ENCODE data around the gene KIF20B. TPM values are rescaled to one million over a fixed set of nuclear protein-coding genes. Genes with fewer than 3 reads are reported as not detected.
"Not testable (repeated sequence)": the region's sequence is repeated elsewhere in the genome, so short reads cannot be mapped to it uniquely, and the experiment has no call there.

KIF20B gene
- polyA plus RNA-seq, 3 donors = 16.5 to 19.8 (median 18.1) TPM

DNA sequence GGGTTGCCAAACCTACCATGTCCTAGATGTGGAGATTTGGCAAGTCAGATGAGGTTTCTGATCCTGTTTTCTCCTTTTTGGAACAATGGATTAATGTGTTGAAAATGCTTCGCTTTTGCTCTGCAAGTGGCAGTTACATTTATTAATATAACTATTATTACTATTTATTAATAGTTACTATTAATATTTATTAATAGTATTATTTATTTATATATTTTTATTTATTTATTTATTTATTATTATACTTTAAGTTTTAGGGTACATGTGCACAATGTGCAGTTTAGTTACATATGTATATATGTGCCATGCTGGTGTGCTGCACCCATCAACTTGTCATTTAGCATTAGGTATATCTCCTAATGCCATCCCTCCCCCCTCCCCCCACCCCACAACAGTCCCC, 62.3 kb downstream of the KIF20B start:
- DNase-seq (ENCODE audit: low read depth in 3 of 3, low spot score in 2 of 3) = not testable (repeated sequence)

DNA sequence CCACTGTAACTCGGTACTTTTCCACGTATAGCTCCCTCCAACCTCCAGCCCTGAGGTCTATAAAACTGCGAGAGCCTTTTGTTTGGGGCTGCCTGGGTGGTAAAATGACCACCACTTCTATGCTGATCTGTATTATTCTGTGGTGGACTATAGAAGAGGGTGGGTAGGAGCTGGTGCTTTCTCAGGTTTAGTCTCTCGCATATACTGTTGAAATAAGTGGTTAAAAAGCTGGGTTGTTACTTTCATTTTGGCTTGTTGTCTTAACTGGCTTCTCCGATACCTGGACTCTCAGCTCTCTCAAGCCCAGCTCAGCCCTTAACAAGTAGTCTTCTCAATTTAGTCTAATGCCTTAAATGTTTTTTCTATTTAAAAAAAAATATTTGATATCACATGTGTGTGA, 70.3 kb downstream of the KIF20B start:
- no peak for DNase-seq (ENCODE audit: low read depth in 3 of 3, low spot score in 2 of 3)

DNA sequence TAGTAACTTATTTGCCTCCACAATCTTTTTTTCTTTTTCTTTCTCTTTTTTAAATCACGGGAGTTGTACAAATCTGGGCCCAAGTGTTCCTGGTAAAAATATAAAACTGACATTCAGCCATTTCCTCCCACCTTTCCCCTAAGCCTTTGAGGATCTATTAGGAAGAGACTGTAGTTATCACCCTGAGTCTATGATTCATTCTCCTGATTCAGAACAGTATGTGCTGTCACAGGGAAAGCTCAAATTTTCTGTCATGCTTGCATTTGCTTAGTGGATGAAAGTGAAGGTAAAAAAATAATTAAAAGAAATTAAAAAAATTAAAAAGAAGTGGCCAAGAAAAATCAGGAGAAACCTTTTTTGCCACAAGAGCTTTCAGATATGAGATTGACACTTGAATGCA, 71.7 kb downstream of the KIF20B start:
- no peak for DNase-seq (ENCODE audit: low read depth in 3 of 3, low spot score in 2 of 3)

DNA sequence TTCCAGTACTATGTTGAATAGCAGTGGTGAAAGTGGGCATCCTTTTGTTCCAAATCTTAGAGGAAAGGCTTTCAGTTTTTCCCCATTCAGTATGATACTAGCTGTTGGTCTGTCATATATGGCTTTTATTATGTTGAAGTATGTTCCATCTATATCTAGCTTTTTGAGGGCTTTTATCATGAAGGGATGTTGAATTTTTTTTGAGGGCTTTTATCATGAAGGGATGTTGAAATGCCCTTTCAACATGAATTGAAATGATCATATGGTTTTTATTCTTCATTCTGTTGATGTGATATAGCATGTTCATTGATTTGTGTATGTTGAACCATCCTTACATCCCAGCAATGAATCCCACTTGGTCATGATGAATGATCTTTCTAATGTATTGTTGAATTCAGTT, 75.3 kb downstream of the KIF20B start:
- no peak for DNase-seq (ENCODE audit: low read depth in 3 of 3, low spot score in 2 of 3)

DNA sequence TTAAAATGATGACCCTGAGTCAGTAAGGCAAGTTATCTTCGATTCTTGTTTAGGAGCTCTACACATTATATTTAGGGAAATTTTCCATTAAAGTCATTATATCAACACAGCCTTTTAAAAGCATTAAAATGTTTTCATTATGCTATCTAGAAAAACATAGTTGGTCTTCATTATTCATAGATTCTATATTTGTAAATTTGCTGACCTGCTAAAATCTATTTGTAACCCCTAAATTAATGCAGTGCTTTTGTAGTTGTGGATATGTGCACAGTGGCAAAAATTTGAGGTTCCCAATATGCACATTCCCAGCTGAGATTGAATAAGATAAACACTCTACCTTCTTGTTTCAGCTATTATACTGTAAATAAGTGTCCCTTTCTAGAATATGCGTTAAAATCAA, 81.1 kb downstream of the KIF20B start:
- DNase-seq (ENCODE audit: low read depth in 3 of 3, low spot score in 2 of 3) = no peak

DNA sequence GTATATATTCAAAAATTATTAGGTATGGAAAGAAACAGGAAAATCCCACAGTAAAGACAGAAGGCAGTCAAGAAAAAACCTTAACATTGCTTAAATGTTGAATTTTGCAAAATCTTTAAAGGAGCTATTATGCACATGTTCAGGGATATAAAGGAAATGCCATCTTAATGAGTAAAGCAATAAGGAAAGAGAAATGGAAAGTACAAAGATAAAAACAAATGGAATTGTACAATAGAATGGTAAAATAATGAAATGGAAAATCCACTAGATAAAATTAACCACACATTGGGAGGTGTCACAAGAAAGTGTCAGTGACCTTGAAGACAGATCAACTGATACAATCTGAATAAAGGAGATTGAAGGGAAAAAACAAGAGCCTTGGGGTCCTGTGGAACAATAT, 82.0 kb downstream of the KIF20B start:
- no peak for DNase-seq (ENCODE audit: low read depth in 3 of 3, low spot score in 2 of 3)

DNA sequence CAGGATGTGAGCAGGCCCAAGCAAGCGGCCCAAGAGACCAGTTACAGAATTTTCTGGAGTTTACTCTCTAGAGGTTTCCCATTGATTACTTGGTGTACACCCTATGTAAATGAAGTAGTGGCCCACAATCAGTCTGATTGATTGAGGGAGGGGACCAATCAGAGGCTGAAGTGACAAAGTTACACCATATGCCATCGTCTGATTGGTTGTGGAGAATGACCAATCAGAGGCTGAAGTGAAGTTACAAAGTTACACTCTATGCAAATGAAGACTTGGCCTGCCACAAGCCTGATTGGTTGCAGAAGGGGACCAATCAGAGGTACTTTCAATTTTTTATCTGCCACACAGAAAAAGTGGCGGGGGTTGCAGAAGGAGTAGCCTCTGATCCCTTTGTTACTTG, 83.7 kb downstream of the KIF20B start:
- DNase-seq (ENCODE audit: low read depth in 3 of 3, low spot score in 2 of 3) = no peak

DNA sequence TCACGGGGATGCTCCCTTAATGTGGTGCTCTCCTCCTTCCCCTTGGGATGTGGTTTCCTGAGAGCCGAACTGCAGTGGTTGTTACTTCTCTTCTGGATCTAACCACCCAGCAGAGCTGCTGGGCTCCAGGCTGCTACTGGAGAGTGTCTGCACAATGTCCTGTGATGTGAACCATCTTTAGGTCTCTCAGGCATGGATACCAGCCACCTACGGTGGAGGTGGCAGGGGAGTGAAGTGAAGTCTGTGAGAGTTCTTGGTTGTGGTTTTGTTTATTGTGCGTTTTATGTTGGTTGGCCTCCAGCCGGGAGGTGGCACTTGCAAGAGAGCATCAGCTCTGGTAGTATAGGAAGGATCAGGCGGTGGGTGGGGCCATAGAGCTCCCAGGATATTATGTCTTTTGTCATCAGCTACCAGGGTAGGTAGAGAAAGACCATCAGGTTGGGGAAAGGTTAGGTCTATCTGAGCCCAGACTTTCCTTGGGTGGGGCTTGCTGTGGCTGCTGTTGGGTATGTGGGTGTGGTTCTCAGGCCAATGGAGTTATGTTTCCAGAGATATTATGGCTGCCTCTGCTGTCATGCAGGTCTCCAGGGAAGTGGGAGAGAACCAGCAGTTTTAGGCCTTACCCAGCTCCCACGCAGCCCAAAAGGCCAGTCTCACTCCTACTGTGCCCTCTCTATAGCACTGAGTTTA, 87.9 kb downstream of the KIF20B start:
- DNase-seq (ENCODE audit: low read depth in 3 of 3, low spot score in 2 of 3) = no peak

DNA sequence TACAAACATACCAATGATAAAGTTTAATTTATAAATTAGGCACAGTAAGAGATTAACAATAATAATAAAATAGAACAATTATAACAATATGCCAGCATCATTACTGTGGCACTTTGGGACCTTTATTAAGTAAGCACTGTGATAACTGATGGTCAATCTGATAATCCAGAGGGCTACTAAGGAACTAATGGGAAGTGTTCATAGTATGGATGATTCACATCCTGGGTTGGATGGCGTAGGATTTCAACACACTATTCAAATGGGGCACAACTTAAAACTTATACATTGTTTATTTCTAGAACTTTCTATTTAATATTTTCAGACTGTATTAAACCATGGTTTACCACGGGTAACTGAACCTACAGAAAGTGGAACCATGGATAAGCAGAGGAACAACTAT, 90.8 kb downstream of the KIF20B start:
- DNase-seq (ENCODE audit: low read depth in 3 of 3, low spot score in 2 of 3) = no peak

DNA sequence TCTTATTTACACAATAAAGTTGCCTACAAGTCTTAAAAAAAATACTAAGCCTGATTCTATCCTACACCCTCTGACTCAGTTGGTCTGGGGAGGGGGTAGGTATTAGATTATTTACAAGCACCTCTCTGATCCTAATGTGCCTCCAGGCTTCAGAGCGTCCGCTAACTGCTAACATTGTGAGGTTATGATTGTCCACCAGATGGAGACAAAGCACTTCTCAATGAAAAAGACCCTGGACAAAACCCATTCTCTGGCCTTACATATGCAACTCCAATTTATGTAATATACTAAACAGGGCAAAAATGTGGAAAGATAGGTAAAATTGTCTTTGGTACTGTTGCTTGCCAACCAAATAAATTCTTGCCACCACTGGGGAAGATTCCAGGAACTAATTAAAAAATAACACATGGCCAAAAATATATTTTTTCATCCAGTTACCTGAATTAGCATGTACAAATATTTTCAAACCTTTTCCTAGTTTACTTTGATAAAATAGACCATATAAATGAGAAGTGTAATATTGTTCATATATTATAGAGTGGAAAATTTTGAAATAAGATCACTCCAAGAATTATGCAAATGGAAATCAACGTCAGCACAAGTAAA, 92.4 kb downstream of the KIF20B start:
- peak; percentile 61 to 62 (median 62) for DNase-seq (ENCODE audit: low read depth in 3 of 3, low spot score in 2 of 3)

DNA sequence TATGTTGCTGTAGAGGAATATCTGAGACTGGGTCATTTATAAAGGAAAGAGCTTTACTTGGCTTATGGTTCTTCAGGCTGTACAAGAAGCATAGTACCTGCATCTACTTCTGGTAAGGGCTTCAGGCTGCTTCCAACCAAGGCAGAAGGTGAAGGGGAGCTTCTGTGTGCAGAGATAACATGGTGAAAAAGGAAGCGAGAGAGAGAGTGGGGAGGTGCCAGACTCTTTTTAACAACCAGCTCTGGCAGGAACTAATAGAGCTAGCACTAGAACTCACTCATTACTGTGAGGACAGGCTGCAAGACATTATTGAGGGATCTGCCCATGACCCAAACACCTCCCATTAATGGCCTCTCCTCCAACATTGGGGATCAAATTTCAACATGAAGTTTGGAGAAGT, 94.5 kb downstream of the KIF20B start:
- no peak for DNase-seq (ENCODE audit: low read depth in 3 of 3, low spot score in 2 of 3)

DNA sequence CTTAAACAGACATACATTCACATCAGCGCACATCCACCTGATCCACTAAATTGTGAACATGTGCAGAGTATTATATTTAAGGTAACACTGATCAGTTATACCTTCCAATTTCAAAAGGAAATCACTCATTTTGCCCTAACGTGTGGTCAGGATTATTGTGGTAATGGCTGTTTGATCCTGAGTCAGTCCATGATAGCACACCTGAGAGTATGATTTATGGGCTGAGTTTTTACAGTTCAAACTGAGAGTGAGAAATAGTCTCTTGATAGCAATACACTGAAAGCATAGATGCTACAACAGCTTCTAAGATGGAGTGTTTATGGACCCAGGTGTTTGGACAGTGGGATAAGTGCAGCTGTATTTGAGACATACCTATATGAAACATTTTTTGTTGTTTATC, 96.7 kb downstream of the KIF20B start:
- no peak for DNase-seq (ENCODE audit: low read depth in 3 of 3, low spot score in 2 of 3)

DNA sequence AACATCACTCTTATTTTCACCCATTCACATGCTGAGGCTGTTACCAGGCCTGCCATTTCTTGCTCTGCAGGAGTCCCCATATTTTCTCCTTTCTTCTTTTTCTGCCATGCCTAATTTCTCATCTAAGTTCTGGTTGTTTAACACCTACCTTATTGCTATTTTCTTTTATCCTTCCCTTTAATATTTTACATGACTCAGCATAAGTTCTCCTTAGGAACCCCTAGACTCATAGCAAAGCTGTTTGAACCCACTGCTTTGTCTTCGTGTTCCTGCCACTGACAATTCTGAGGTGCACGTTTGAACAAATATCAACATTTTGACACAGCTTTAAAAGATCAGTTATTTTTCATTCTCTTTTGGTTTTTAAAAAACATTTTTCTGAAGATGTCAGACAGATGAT, 98.2 kb downstream of the KIF20B start:
- DNase-seq (ENCODE audit: low read depth in 3 of 3, low spot score in 2 of 3) = no peak

DNA sequence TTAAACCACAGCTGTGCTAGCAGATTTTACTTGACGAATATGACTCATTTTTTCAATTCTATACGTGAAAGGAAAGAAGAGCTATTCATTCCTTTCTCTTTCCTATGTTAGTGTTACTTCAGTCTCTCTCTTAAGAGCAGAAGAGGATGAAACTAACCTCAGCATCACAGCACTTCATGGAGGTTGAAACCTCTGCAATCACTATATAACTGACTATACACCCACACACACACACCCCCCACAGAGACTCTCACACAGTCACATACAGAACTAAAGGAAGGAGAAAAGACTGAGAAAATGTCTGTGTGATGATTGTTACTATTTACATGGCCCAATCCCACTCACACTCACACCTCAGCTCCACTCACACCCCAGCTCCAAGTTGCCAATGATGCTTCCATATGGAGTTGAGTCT, 104.2 kb downstream of the KIF20B start:
- DNase-seq (ENCODE audit: low read depth in 3 of 3, low spot score in 2 of 3) = no peak

DNA sequence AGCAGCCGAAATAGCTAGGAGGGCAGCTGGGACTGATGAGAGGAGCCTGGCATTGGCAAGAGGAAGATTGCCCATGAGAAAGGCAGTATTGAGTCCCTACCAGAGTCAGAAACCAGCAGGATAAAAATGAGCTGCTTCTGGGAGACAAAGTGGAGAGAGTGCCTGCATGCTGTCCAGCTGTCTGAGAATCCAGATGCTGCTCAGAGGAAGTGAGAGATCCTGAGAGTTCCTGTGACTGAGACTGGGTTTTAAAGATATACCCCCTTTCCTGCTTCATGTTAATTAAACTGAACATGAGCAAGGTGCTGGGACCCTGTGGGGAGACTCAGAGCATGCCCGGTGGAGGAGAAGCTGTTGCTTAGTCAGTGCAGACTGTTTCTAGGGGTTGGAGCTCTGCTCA, 107.5 kb downstream of the KIF20B start:
- no peak for DNase-seq (ENCODE audit: low read depth in 3 of 3, low spot score in 2 of 3)

DNA sequence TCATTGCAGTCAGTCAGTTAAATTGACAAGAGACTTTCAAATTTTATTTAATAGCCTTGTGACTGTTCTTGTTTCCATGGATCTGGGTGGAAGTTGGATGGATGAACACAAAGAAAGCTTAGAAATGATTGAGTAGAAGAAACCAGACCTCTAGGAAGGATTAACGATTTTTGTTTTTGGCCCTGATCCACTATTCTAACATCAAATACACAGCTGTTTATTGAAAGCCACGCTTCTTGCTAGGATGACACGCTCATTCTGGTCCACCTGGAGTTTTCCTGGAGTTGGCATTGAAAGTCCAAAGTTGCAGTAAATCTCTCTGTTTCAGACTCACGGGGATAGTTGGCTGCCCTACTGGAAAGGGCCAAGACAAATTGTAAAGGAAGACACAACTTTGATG, 108.4 kb downstream of the KIF20B start:
- no peak for DNase-seq (ENCODE audit: low read depth in 3 of 3, low spot score in 2 of 3)

DNA sequence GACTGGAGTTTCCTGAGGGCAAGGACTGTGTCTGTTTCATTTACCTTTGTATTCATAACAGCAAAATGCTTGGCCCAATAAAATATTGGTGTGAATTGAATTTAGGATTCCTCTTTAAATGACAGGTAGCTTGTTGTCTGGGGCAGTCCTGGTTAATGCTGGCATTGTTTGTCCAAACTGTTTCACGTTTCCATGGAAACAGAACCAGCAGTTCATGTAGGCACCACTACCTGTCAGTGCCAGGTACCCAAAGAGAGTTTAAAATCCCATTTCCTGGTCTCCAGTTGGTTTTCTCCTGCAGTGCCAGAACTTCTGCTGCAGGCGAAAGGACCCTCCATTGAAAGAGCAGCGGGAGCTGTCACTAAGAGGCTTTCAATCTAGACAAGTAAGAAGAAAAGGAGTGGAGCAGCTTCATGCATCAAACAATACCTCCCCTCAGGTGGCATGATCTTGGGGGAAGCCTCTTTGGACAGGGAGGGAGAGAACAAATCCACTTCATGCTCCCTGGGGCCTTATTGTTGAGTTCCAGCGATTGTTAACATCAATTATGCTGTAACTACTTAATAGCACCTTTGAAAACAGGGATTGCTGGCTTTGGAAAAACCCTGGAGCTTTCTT, 109.6 kb downstream of the KIF20B start:
- no peak for DNase-seq (ENCODE audit: low read depth in 3 of 3, low spot score in 2 of 3)

DNA sequence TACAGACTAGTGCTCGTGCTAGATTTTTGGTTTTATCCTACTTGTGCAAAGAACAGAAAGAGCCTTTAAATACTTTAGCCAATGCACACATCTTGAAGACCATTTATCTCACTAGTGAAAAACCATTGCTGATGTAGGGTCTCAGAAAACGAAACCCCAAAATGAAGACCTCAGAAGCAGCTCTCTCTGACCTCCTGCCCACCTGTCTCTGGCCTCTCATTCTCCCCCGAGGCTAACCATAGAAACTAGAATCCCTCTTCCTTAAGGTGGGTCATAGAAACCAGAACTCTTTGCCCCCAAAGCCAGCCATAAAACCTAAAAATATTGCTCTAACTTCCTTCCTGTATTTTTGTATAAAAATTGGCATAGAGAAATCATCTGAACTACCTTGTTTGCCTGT, 112.2 kb downstream of the KIF20B start:
- no peak for DNase-seq (ENCODE audit: low read depth in 3 of 3, low spot score in 2 of 3)

DNA sequence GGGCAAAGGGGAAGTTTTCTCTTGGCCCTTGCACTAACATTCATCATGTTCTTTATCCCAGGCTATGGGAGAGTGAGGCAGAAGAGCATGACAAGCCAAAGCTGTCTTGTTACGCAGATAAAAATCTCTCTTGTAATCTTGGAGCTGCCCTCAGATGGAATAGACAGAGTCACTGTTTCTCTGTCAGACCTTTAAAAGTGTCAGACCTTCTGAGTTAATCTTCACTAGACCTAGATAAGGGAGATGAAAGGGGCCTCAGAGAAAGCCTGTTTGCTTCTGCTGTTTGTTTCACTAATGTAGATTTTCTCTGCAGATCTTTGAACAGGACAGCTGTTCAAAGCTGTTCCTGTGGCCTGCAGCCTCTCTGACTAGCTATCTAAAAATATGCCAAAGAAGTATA, 112.9 kb downstream of the KIF20B start:
- no peak for DNase-seq (ENCODE audit: low read depth in 3 of 3, low spot score in 2 of 3)

DNA sequence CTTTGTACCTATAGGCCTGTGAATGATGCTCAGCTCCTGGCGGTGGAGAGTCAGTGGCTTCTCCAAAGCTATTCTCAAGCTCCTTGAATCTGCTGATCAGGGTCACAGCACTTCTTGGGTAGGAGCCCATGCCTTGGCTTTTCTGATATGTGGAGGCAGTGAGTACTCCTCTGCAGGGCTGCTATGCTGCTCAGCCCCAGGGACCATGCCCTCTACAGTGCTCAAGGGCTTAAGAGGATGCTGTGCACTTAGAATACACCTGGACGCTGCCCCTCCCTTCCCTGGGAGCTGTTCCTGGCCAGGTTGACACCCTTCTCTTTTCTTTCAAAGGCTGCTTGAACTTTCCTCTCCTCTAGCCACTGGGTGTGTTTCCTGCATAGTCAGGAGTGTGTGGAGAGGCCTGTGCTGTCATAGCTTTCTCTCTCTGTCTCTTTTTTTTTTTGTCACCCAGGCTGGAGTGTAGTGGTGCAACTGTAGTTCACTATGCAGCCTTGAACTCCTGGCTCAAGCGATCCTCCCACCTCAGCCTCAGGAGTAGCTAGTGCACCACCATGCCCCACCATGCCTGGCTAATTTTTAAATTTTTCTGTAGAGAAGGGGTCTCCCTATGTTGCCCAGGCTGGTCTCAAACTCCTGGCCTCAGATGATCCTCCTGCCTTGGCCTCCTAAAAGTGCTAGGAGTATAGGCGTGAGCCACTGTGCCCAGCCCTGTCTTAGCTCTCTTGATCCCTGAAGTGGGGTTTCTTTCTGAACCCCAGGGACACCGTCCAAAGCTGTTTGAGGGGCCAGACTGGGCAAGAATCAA, 113.9 kb downstream of the KIF20B start:
- no peak for DNase-seq (ENCODE audit: low read depth in 3 of 3, low spot score in 2 of 3)

DNA sequence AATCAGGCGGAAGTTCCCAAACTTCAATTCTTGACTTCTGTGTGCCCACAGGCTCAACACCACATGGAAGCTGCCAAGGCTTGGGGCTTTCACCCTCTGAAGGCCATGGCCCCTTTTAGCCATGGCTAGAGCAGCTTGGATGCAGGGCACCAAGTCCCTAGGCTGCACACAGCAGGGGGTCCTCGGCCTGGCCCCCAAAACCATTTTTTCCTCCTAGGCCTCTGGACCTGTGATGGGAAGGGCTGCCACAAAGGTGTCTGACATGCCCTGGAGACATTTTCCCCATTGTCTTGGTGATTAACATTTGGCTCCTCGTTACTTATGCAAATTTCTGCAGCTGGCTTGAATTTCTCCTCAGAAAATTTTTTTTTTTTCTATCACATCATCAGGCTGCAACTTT, 117.6 kb downstream of the KIF20B start:
- not testable (repeated sequence) for DNase-seq (ENCODE audit: low read depth in 3 of 3, low spot score in 2 of 3)

Measured in right renal cortex interstitium (tissue), 3 donors.